SKM-1 (cell line): ENCODE data around the gene CLASP1.

ENCODE experiments used
- DNase-seq: peaks from one replicate; lab custom pipeline; 2025; ENCODE audit not compliant: unreplicated experiment; lab: John Stamatoyannopoulos, UW

CLASP1 gene

DNA sequence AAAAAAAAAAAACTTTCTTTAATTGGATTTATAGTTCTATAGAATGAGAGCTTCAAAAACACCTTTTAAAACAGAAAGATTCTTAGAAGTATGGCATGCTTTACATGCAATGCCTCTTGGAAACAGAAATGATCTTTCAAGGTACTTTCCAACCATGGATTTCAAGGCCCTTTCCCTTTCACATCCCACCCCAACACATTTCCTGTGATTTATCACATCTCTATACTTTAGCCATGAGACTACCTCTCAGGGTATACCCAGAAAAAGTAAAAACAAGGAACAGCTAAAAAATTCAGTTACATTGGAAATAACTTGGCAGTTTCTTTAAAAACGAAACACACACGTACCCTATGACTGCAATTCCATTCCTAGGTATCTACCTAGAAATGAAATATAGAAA lies 103.3 kb downstream of the CLASP1 start:
- DNase-seq: no peak

DNA sequence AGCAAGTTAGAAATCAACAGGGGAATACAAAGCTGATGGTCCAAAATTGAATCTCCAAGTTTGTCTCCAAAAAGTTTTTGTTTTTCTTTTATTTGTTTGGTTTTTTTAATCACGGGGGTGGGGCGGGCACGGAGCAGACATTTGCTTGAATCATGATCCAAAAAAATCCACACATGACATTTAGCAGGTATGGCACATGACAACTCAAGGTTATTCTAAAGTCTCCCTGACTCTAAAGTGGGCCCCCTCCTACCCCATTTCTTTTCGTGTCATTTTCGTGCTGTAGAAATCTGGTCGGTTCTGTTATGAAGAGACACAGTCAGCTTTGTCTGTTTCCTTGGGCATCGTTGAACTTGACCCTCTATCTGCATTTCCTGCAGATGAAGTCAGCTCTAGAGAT lies 104.0 kb downstream of the CLASP1 start:
- DNase-seq: no peak

DNA sequence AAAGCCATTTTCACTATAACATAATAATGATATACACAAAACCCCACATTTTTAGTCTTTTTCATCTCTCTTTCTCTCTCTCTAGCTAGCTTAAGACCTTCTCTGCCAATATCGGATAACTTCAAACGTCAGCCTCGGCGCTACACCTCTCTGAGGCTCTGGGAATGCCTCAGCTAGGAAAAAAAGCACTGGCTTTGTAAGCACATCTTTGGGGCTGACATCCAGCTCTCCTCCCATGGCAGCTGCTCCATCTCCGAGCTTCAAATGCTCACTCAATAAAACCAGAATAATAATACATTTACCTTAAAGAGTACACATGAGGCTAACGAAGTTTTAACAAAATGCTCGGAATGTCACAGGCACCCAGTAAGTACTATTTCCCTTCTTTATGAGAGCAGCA lies 107.8 kb downstream of the CLASP1 start:
- DNase-seq: no peak

DNA sequence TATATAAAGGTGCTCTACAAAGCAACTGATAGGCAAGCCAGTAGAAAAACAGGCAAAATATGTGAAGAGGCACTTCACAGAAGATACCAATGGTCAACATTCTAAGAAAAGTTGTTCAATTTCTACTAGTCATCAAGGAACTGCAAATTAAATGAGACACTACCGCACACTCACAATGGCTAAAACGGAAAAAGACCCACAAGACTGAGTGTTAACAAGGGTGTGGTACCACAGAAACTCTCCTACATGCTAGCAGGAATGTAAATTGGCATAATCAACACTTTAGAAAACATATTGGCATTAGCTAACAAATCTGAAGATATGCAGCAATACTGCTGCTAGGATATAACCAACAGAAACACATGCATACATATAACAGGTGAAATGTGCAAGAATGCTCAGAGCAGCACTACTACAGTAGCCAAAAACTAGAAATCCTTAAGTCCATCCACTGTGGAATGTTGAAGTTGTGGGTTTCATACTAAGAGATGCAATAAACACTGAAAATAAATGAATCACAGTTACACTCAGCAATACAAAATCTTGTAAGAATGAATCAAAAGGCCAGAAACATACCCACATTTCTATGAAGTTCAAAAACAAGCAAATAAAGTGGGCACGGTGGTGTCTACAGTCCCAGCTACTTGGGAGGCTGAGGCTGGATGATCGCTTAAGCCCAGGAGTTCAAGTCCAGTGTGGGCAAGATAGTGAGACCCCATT lies 109.4 kb downstream of the CLASP1 start:
- DNase-seq: no peak

DNA sequence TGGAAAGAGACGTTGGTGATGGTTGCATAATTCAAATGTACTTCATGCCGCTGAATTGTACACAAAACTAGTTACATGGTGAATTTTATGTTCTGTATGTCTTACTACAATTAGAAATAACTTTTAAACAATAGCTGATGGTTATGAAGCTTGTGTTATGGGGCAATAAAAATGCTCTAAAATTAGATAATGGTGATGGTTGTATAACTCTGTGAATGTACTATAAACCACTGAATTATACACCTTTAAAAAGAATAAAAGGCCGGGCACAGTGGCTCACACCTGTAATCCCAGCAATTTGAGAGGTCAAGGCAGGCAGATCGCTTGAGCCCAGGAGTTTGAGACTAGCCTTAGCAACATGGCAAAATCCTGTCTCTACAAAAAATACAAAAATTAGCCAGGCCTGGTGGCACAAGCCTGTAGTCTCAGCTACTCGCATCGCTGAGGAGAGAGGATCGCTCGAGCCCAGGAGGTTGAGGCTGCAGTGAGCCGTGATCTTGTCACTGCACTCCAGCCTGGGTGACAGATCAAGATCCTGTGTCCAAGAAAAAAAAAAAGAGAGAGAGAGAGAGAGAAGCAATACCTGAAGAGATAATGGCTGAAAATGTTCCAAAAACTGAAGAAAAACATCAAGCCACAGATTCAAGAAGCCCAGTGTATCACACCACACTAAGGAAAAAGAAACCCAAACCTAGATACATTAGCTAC lies 112.3 kb downstream of the CLASP1 start:
- DNase-seq: no peak

DNA sequence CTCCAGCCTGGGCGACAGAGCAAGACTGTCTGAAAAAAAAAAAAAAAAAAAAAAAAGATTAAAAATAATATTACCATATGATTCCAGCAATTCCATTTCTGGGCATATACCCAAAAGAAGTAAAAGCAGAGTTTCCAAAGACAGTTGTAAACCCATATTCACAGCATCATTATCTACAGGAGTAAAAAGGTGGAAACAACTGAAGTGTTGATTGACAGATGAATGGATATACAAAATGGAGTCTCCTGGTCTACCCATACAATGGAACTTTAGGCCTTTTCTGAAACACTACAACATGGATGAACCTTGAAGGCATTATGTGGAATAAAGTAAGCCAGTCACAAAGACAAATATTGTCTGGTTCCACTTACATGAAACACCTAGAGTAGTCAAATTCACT lies 112.9 kb downstream of the CLASP1 start:
- no peak for DNase-seq

DNA sequence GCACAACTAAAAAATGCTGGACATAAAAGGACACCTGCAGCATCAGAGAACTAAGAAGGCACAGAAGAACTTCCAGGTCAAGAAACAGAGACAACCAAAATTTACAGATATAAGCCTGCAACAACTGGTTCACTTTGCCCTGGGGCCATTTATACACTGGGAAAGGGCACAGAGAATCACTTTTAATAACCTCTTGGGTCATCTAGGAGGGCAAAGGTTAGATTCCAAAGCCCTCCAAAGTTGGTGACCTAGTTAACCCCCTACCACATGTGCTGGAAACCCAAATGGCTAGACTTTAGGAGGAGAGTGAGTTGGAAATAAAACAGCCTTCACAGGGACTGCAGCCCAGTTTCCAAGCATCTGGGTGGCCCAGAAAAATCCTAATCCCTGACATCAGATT lies 115.3 kb downstream of the CLASP1 start:
- no peak for DNase-seq

DNA sequence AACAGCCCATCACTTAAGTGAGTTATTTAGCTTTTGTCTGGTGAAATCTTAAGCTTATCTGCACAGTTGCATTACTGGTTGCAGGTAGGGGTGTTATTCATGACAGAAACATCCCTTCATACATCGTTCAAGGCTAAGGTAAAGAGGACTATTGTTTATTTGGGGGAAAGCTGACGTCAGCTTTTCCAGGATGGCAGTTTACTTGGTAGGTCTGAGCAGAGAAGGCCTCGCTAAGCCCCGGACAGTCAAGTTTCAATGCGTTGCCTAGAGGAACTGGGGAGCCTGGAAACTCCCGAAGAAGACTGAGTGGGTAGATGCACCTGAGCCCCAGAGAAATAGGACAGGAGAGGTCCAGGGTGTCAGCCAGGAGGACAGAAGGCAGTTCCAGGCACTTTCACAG lies 116.4 kb downstream of the CLASP1 start:
- DNase-seq: no peak

DNA sequence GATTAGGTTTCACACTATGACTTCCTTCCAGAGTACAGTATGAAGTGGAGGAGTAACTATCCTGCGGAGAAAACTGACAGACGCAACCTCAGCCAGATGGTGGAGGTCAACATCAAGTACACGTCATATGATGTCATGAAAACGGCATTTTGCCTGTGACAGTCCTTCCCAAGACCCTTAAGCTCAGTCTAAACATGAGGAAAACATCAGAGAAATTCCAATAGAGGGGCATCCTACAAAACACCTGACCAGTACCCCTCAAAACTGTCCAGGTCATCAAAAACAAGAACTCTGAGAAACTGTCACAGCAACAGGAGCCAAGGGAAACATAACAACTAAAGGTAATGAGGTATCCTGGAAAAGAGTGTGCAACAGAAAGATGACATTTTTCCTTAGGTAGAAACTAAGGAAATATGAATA lies 116.9 kb downstream of the CLASP1 start:
- no peak for DNase-seq

DNA sequence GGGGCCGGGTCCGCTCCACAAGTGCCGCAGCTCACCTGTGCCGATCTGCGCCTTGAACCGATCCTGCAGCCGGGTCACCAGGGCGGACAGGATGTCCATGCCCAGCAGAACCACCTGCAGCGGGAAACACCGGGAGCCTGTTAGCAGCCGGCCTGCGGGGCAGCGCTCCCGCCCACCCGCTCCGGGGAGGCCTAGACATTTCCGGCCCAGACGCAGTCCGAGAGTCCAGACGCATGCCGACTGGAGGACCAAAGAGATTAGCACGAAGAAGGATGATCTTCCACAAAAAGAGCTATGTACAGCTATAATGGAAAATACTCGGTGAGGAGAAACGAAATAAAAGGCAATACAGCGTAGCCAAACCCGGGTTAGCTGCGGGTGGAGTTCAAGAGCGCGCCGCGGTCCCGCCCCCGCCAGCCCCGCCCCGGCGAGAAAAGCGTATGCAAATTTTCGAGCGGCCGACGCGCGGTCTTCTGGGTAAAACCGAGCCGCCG lies 119.0 kb downstream of the CLASP1 start:
- DNase-seq: peak; percentile 66

DNA sequence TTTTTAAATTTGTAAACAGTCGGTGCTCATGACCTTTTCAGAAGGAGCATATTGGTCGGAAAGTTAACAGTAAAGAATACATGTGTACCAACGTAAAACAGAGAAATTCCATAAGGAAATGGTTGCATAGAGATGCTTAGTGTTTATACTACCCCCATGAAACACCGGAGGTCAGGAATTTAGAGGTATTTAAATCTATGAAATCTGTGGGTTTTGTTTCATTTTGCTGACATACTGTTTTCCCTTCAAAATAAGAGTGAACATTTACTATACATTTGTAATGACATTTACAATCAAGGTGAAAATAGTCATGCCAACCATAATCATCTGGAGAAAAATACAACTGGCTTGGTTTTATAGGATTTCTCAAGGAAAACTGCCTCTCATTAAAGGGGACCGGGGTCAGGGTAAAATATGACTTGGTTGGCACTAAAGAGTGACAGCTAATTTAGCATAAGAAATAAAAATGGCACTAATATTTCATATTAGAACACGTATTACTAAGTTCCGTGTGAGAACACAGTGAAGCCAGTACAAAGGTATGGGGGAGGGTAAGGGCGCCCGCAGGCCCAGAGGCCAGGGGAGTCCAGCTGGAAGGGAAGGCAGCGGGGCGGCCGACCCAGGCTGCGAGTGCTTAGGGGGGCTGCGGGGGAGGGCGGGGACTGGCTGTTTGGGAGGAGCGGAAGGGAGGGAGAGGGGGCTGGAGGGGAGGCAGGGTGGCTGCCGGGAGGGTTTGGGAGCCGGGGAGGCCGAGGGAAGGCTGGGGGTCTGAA lies 119.6 kb downstream of the CLASP1 start:
- no peak for DNase-seq

DNA sequence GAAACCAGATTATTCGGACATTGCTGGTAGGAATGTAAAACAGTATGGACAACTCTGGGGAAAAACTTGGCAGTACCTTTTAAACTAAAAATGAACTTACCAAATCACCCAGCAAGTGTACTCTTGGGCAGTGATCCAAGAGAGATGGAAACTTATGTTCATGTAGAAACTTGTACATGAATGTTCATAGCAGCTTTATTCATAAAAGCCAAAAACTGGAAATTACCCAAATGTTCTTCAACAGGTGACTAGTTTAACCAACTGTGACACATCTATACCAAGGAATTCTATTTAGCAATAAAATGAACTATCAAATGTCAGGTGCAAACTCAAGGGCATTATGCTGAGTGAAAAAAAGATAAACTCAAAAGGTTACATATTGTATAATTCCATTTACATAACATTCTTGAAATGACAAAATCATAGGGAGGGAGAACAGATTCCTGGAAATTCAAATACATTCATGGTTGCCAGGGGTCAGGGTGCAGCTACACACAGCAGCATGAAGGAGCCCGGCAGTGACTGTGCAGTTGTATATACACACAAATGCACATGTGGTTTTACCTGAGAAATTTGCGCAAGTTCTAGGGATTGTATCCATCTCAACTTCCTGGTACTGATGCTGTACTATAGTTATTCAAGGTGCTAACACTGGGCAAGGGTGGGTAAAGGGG lies 122.1 kb downstream of the CLASP1 start:
- no peak for DNase-seq

DNA sequence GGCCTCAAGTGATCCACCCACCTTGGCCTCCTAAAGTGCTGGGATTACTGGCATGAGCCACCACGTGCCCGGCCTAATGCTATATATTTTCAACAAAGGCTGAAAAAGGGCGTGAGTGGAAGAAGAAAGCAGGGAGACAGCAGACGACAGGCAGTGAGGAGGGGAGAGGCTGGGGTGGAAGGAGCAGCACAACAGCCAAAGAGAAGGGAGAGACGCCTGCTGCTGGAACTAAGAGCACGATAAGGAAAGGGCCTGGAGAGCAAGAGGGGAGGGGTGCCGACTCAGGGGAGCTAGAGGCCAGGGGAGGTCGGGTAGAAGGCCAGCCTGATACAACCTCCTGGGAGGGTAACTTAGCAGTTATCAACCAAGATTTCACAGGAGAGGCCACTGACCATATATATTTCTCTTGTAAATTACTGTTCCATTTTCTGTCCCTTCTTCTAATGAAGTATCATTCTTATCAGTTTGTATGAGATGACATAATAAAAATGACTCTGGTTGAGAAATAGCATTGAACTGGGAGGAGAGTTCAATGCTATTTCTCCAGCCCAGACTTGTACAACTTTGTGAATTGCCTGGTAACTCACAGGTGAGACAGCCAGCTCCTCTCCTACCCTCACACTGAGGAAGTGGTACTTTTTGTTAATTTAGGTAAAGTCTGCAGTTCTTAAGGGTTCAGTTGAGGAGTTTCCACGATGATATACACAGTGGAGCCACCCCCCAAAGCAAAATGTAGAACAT lies 124.4 kb downstream of the CLASP1 start:
- no peak for DNase-seq

DNA sequence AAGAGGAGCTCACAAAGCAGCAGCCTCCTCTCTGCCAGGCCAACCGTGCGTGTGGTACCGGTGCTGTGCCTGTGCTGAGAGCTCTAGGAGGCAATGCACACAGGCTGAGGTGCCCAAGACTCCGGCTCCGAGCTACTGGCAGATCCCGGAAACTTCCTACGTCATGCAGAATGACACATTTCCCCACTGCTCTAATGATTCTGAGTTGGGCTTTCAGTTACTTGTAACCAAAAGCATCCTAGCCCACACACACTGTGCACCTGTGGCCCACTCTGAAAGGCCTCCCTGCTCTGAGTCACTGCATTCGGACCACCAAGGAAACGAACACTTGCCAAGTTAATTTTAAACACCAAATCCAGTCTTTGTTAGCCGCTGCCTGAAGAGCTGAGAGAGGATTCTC lies 127.9 kb downstream of the CLASP1 start:
- DNase-seq: no peak

DNA sequence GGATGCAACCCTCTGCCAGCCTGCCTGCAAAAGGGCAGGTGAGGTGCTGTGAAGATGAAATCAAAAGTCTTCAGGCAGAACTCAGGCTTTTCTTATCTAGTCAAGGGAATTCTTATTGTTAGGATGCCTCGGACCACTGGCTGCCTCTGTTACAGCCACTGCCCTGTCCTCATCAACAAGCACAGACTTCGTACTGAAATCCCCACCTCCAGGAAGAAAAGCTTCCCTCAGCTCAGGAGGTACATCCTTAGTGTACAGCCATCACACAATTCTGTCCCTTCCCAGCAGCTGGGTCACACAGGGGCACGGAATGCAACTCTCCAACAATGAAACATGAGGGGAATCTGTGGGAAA lies 128.6 kb downstream of the CLASP1 start:
- DNase-seq: no peak

DNA sequence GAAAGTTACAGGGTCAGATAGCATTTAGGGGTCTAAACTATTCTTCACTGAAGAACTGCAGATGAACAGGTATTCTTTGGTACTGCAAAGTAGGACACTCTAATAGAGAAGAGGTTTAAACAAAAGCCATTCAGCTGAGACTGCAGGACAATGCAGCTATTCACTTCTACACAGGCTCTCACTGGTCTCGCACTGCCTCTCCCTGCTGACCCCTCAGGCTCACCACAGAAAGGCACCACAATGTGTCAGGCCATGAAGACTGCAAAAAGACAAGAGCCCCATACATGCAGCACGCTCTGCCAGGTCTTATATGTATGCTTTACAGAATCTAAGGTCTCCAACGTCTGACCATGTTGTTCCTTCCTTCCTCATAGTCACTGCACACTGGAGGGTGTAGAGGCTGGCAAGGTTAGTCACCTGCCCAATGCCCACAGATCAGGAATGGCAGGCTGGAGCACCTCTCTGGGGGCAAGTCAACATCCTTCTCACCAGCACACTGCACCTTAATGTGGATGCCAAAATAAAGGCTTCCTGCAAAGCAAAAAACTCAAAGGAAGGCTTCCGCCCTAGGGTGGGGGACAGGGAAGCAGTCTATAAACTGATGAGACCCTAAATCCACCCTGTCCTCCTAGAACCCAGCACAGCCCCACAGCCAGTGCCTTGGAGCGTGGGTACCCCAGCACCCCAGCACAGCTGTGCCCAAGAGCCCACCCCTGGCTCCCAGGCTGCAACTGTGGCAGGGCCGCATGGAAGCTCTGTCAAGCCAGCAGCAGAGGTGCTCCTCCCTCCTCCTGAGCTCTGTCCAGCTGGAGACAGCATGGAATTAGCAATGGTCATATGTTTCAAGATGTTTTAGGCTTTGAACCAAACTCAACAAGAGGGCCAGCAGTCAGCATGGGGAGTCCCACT lies 129.3 kb downstream of the CLASP1 start:
- no peak for DNase-seq

DNA sequence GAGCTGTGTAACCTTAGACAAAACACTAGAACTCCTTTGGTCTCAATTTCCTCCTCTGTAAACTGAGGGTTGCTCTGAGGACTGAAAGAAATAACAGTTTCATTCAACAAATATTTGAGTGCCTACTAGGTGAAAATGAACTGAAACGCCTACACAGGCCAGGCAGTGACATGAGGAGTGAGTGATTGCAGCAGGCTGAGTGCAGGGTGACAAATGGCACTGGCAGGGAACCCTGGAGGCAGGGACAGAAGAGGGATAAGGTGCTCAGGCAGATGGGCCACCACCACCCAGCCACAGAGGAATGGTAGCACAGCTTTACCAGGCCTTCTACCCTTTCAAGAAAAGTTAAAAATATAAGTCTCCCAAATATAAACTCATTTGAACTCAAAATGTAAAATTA lies 130.1 kb downstream of the CLASP1 start:
- DNase-seq: no peak

DNA sequence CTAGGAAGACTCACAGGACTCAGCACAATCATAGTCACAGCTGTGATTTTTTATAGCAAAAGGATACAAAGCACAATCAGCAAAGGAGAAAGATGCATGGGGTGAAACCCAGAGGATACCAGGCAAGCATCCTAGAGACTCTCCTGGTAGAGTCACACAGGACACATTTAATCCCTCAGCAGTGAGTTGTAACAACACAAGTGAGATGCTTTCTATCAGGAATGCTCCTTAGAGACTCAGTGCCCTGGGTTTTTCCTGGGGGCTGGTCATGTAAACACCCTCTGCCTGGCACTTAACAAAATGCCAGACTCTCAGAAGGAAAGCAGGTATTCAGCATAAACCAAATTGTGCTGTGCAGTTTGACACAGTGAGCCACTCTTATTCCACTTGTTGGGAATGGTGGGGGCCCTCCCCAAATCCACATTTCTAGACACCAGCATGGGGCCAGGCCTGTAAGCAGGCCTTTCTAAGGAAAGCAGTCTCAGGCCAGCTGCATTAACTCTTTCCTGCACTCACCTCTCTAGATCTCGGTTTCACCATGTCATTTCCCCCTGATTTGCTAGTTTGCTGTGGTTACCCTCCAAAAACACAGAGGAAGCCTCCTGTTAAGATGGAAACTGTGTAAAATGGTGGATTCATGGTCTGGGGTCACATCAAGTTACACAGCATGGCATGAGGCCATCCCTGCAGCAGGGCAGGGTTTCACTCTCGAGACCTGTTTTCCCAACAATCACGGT lies 135.5 kb downstream of the CLASP1 start:
- DNase-seq: no peak

DNA sequence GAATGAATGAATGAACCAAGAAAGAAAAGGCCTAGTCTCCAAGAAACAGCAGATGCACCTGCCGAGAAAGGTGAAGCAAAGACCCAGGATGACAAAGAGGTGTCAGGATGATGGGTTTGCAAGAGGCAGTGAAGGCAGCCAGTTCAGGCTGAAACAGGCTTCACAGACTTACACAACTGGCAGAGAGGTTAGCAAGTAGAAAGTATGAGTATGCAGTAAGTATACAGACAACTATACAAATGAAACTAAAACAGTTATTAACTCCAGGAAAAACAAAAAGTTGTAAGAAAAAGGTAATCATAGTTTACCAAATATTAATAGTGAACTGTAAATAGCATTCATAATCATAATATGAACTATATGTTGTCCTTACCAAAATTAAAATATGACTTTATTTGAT lies 138.4 kb downstream of the CLASP1 start:
- no peak for DNase-seq
